ENCODE results near the gene RASGRF2. TPM values are rescaled to one million over a fixed set of nuclear protein-coding genes. Genes with fewer than 3 reads are reported as not detected.
A peak's percentile ranks its signal among the peaks of the same experiment; 100 is the strongest.

The RASGRF2 gene
- total RNA-seq, 1 experiment from 2014 or later = 0.18 TPM

- Histone ChIP-seq H3F3A (ENCODE audit: low read length, unreplicated experiment) (no peaks in the 10 kb centered on the region), H3K9me2 (replicated peaks; ENCODE audit: low read length) (no peaks in the 10 kb centered on the region), H3K9me3 (ENCODE audit: low read length) (no peaks in the 10 kb centered on the region), H2AFZ (ENCODE audit: low read length) (no peak overlapping the region), H3K4me2 (ENCODE audit: low read length) (no peak overlapping the region), H4K20me1 (ENCODE audit: low read length) (no peaks in the 10 kb centered on the region), H3K9ac (ENCODE audit: low read length) (no peak overlapping the region), H3K27ac (ENCODE audit: low read length) (no peak overlapping the region), H3K4me1 (ENCODE audit: insufficient read depth, low read length) (peaks cover 10% of the 10 kb centered on the region), H3K27me3 (ENCODE audit: low read length) (no peaks in the 10 kb centered on the region), H3K4me3 (ENCODE audit: low read length) (no peak overlapping the region), H3K36me3 (ENCODE audit: low read depth, low read length) (no peaks in the 10 kb centered on the region), H3K79me2 (ENCODE audit: low read length) (no peaks in the 10 kb centered on the region)
- BruUV-seq (replicated peaks) = no TSS peak
- ChIA-PET CTCF (no interaction called here), POLR2A (ENCODE audit: unreplicated experiment) (no interaction called here)
- DNase-seq (no peak), ATAC-seq (no peak)
- TF ChIP-seq EZH2 (IDR thresholded peaks at IDR 0.05; ENCODE audit: low read length, unreplicated experiment) (no peak), EZH2phosphoT487 (IDR thresholded peaks at IDR 0.05; ENCODE audit: borderline replicate concordance, low read length) (no peak), CTCF (conservative IDR thresholded peaks at IDR 0.05; ENCODE audit: low read depth, low read length) (no peak)
- intact Hi-C loops (cut with micrococcal nuclease) = no loop called here
Measured at GRCh38 chr5:81019748-81020147, 59.6 kb downstream of the RASGRF2 start.

- BruUV-seq (replicated peaks) = no TSS peak
- H3K36me3 ChIP-seq (ENCODE audit: low read depth, low read length) = no peaks in the 10 kb centered on the region
- no peaks in the 10 kb centered on the region for H3K9me3 ChIP-seq (ENCODE audit: low read length)
- no peaks in the 10 kb centered on the region for H3K9me2 ChIP-seq (replicated peaks; ENCODE audit: low read length)
- no peak overlapping the region for H3K4me2 ChIP-seq (ENCODE audit: low read length)
- no peaks in the 10 kb centered on the region for H3F3A ChIP-seq (ENCODE audit: low read length, unreplicated experiment)
- ChIA-PET POLR2A (ENCODE audit: unreplicated experiment) (no interaction called here), CTCF (no interaction called here)
- no peak overlapping the region for H3K4me3 ChIP-seq (ENCODE audit: low read length)
- H4K20me1 ChIP-seq (ENCODE audit: low read length) = no peaks in the 10 kb centered on the region
- H3K9ac ChIP-seq (ENCODE audit: low read length) = no peak overlapping the region
- H3K27me3 ChIP-seq (ENCODE audit: low read length) = no peaks in the 10 kb centered on the region
- DNase-seq = peak; percentile 38
- H3K4me1 ChIP-seq (ENCODE audit: insufficient read depth, low read length) = peaks cover 10% of the 10 kb centered on the region
- no peak overlapping the region for H3K27ac ChIP-seq (ENCODE audit: low read length)
- TF ChIP-seq EZH2 (IDR thresholded peaks at IDR 0.05; ENCODE audit: low read length, unreplicated experiment) (no peak), EZH2phosphoT487 (IDR thresholded peaks at IDR 0.05; ENCODE audit: borderline replicate concordance, low read length) (no peak), CTCF (conservative IDR thresholded peaks at IDR 0.05; ENCODE audit: low read depth, low read length) (no peak)
- peak; percentile 57 for ATAC-seq
- intact Hi-C loops (cut with micrococcal nuclease) = no loop called here
- H2AFZ ChIP-seq (ENCODE audit: low read length) = no peak overlapping the region
- no peaks in the 10 kb centered on the region for H3K79me2 ChIP-seq (ENCODE audit: low read length)
Measured at GRCh38 chr5:81020478-81021167, 60.5 kb downstream of the RASGRF2 start.

GRCh38 chr5:81021486-81021885 is 61.3 kb downstream of the RASGRF2 start:
- no TSS peak for BruUV-seq (replicated peaks)
- no peak for DNase-seq

More at GRCh38 chr5:81021486-81021885, 61.3 kb downstream of the RASGRF2 start:
- Histone ChIP-seq H3K9me3 (ENCODE audit: low read length) (no peaks in the 10 kb centered on the region), H3K4me2 (ENCODE audit: low read length) (no peak overlapping the region), H3F3A (ENCODE audit: low read length, unreplicated experiment) (no peaks in the 10 kb centered on the region), H2AFZ (ENCODE audit: low read length) (no peak overlapping the region), H3K9me2 (replicated peaks; ENCODE audit: low read length) (no peaks in the 10 kb centered on the region), H3K27ac (ENCODE audit: low read length) (no peak overlapping the region), H3K9ac (ENCODE audit: low read length) (no peak overlapping the region), H4K20me1 (ENCODE audit: low read length) (no peaks in the 10 kb centered on the region), H3K4me3 (ENCODE audit: low read length) (no peak overlapping the region), H3K36me3 (ENCODE audit: low read depth, low read length) (no peaks in the 10 kb centered on the region), H3K4me1 (ENCODE audit: insufficient read depth, low read length) (peaks cover 10% of the 10 kb centered on the region), H3K79me2 (ENCODE audit: low read length) (no peaks in the 10 kb centered on the region), H3K27me3 (ENCODE audit: low read length) (no peaks in the 10 kb centered on the region)
- ChIA-PET CTCF (no interaction called here), POLR2A (ENCODE audit: unreplicated experiment) (no interaction called here)
- no peak for ATAC-seq
- intact Hi-C loops (cut with micrococcal nuclease) = no loop called here
- no peak for TF ChIP-seq CTCF (conservative IDR thresholded peaks at IDR 0.05; ENCODE audit: low read depth, low read length)
- TF ChIP-seq EZH2 (IDR thresholded peaks at IDR 0.05; ENCODE audit: low read length, unreplicated experiment) = no peak
- TF ChIP-seq EZH2phosphoT487 (IDR thresholded peaks at IDR 0.05; ENCODE audit: borderline replicate concordance, low read length) = no peak

Measured in PC-3 (cell line).